Parathyroid adenoma (tissue), 2 donors: Measurements from ENCODE around the gene FMNL2.

ENCODE experiments used
- H2AFZ ChIP-seq: fragments of 300-600 bp; sonication (generic); one replicate; pipeline ENCODE4 v1.7.0; 2017; ENCODE audit warnings: antibody characterized with exemption, mild to moderate bottlenecking
- H3K27ac ChIP-seq: fragments of 300-600 bp; sonication (generic); one replicate; pipeline ENCODE4 v1.7.0; 2017
- H3K27me3 ChIP-seq: fragments of 300-600 bp; sonication (generic); one replicate; pipeline ENCODE4 v1.7.0; 2017; ENCODE audit warnings: low read length; ENCODE audit not compliant: control insufficient read depth, insufficient read depth
- H3K36me3 ChIP-seq: fragments of 300-600 bp; sonication (generic); one replicate; pipeline ENCODE4 v1.7.0; 2017; ENCODE audit warnings: low read length; ENCODE audit not compliant: control insufficient read depth, insufficient read depth
- H3K4me1 ChIP-seq: fragments of 300-600 bp; sonication (generic); one replicate; pipeline ENCODE4 v1.7.0; 2017; ENCODE audit warnings: control low read depth
- H3K4me2 ChIP-seq: fragments of 300-600 bp; sonication (generic); one replicate; pipeline ENCODE4 v1.7.0; 2017; ENCODE audit warnings: low read length
- H3K4me3 ChIP-seq: fragments of 300-600 bp; sonication (generic); one replicate; pipeline ENCODE4 v1.7.0; 2017; ENCODE audit warnings: low read depth, low read length
- H3K79me2 ChIP-seq: fragments of 300-600 bp; sonication (generic); one replicate; pipeline ENCODE4 v1.7.0; 2017; ENCODE audit warnings: control low read depth
- H3K9ac ChIP-seq: fragments of 300-600 bp; sonication (generic); one replicate; pipeline ENCODE4 v1.7.0; 2017; ENCODE audit warnings: mild to moderate bottlenecking
- H3K9me3 ChIP-seq: fragments of 300-600 bp; sonication (generic); one replicate; pipeline ENCODE4 v1.7.0; 2017; ENCODE audit warnings: low read length; ENCODE audit not compliant: control insufficient read depth
- CTCF ChIP-seq: fragments of 300-600 bp; sonication (generic); IDR thresholded peaks from one replicate; pipeline ENCODE4 v1.7.0; 2017; ENCODE audit warnings: antibody characterized with exemption, mild to moderate bottlenecking
- donor health status: primary hyperparathyroidism.

The FMNL2 gene

GRCh38 chr2:152393377-152393776 is 58.4 kb downstream of the FMNL2 start:
- Histone ChIP-seq H3K27ac (no peak overlapping the region), H3K79me2 (peaks cover 16% of the 10 kb centered on the region), H3K27me3 (no peaks in the 10 kb centered on the region), H3K4me2 (no peak overlapping the region), H3K4me3 (no peak overlapping the region), H2AFZ (no peak overlapping the region), H3K36me3 (no peaks in the 10 kb centered on the region), H3K4me1 (no peaks in the 10 kb centered on the region), H3K9ac (no peak overlapping the region), H3K9me3 (no peaks in the 10 kb centered on the region)
- TF ChIP-seq CTCF, result no peak

GRCh38 chr2:152394326-152394725 is 59.4 kb downstream of the FMNL2 start:
- Histone ChIP-seq H3K36me3 (no peaks in the 10 kb centered on the region), H2AFZ (no peak overlapping the region), H3K4me1 (no peaks in the 10 kb centered on the region), H3K27ac (no peak overlapping the region), H3K27me3 (no peaks in the 10 kb centered on the region), H3K4me3 (no peak overlapping the region), H3K79me2 (peaks cover 15% of the 10 kb centered on the region), H3K9ac (no peak overlapping the region), H3K9me3 (no peaks in the 10 kb centered on the region), H3K4me2 (no peak overlapping the region)
- TF ChIP-seq CTCF, result no peak

GRCh38 chr2:152395103-152395502 is 60.1 kb downstream of the FMNL2 start:
- Histone ChIP-seq H3K4me3 (no peak overlapping the region), H3K9me3 (no peaks in the 10 kb centered on the region), H3K9ac (no peak overlapping the region), H3K4me2 (no peak overlapping the region), H3K27me3 (no peaks in the 10 kb centered on the region), H3K36me3 (no peaks in the 10 kb centered on the region), H3K79me2 (peaks cover 8% of the 10 kb centered on the region), H3K4me1 (no peaks in the 10 kb centered on the region), H2AFZ (no peak overlapping the region), H3K27ac (no peak overlapping the region)
- no peak for TF ChIP-seq CTCF

GRCh38 chr2:152395572-152395971 is 60.6 kb downstream of the FMNL2 start:
- H3K27ac ChIP-seq, result no peak overlapping the region
- no peak overlapping the region for H3K4me3 ChIP-seq
- H3K79me2 ChIP-seq, result peaks cover 8% of the 10 kb centered on the region
- no peak overlapping the region for H3K4me2 ChIP-seq
- no peaks in the 10 kb centered on the region for H3K4me1 ChIP-seq
- no peak overlapping the region for H2AFZ ChIP-seq
- H3K36me3 ChIP-seq, result no peaks in the 10 kb centered on the region
- no peak for TF ChIP-seq CTCF
- no peaks in the 10 kb centered on the region for H3K27me3 ChIP-seq
- no peak overlapping the region for H3K9ac ChIP-seq
- no peaks in the 10 kb centered on the region for H3K9me3 ChIP-seq

- H3K9ac ChIP-seq, result no peak overlapping the region
- H3K27me3 ChIP-seq, result no peaks in the 10 kb centered on the region
- H3K27ac ChIP-seq, result no peak overlapping the region
- no peaks in the 10 kb centered on the region for H3K4me1 ChIP-seq
- no peak for TF ChIP-seq CTCF
- peaks cover 8% of the 10 kb centered on the region for H3K79me2 ChIP-seq
- no peak overlapping the region for H3K4me2 ChIP-seq
- no peaks in the 10 kb centered on the region for H3K9me3 ChIP-seq
- H3K36me3 ChIP-seq, result no peaks in the 10 kb centered on the region
- H3K4me3 ChIP-seq, result no peak overlapping the region
- H2AFZ ChIP-seq, result no peak overlapping the region
These were observed 61.1 kb downstream of the FMNL2 start for GRCh38 chr2:152396051-152396511.
